ENCODE results near the gene PODNL1. TPM values are rescaled to one million over a fixed set of nuclear protein-coding genes. Genes with fewer than 3 reads are reported as not detected.
A peak's percentile ranks its signal among the peaks of the same experiment; 100 is the strongest.

Gene PODNL1
- total and polyA plus RNA-seq, 2 of the 13 experiments (the other 11 are each of a cell fraction or from before 2014, with no cell fraction given) = 0.18 TPM; not detected in 1

GRCh38 chr19:13905634-13906520 is 32.3 kb downstream of the PODNL1 start, which contains the start of the genes BRME1 and CC2D1A (continued):
- TF ChIP-seq ZNF256 (CRISPR knock-in tag; conservative IDR thresholded peaks at IDR 0.05) = no peak; the same call in 1 of the 2 replicates
- no peak for TF ChIP-seq ZNF720 (CRISPR knock-in tag; IDR thresholded peaks at IDR 0.05)
- no peak for TF ChIP-seq ZNF550 (CRISPR knock-in tag; IDR thresholded peaks at IDR 0.05; ENCODE audit: borderline replicate concordance)
- no peak for TF ChIP-seq ZBTB46 (CRISPR knock-in tag; IDR thresholded peaks at IDR 0.05; ENCODE audit: borderline replicate concordance)
- peak; percentile 47; the same call in 1 of the 2 replicates for TF ChIP-seq PITX1 (CRISPR knock-in tag; IDR thresholded peaks at IDR 0.05)
- no peak for TF ChIP-seq NPAS2 (CRISPR knock-in tag; IDR thresholded peaks at IDR 0.05; ENCODE audit: borderline replicate concordance)
- TF ChIP-seq IKZF5 (CRISPR knock-in tag; IDR thresholded peaks at IDR 0.05) = peak; percentile 64
- TF ChIP-seq RBAK (CRISPR knock-in tag; IDR thresholded peaks at IDR 0.05) = no peak
- peak; percentile 59; the same call in 1 of the 2 replicates for TF ChIP-seq SOX5 (CRISPR knock-in tag; IDR thresholded peaks at IDR 0.05; ENCODE audit: borderline replicate concordance)
- peak; percentile 75 for TF ChIP-seq CHD2 (IDR thresholded peaks at IDR 0.05; ENCODE audit: low read depth, low read length)
- TF ChIP-seq ZBTB10 (CRISPR knock-in tag; IDR thresholded peaks at IDR 0.05; ENCODE audit: borderline replicate concordance) = peak; percentile 61; the same call in 1 of the 2 replicates
- peak; percentile 96; the same call in 1 of the 2 replicates for TF ChIP-seq ZFP41 (CRISPR knock-in tag; IDR thresholded peaks at IDR 0.05; ENCODE audit: borderline replicate concordance)
- peak; percentile 75; the same call in 1 of the 2 replicates for TF ChIP-seq REPIN1 (CRISPR knock-in tag; IDR thresholded peaks at IDR 0.05; ENCODE audit: borderline replicate concordance, low read depth)
- peak; percentile 87 for TF ChIP-seq MTERF4 (CRISPR knock-in tag; IDR thresholded peaks at IDR 0.05)
- TF ChIP-seq NCOA5 (CRISPR knock-in tag; IDR thresholded peaks at IDR 0.05) = no peak
- no peak for TF ChIP-seq SOX13 (IDR thresholded peaks at IDR 0.05)
- peak in 1 of 2 experiments; percentile 44; a peak in 1 of 4 replicates for TF ChIP-seq SOX13 (CRISPR knock-in tag; conservative IDR thresholded peaks at IDR 0.05 in 1 of 2, IDR thresholded peaks at IDR 0.05 in 1 of 2)
- no peak for TF ChIP-seq EP300 (IDR thresholded peaks at IDR 0.05; ENCODE audit: low read depth in 2 of 2, low read length in 2 of 2)
- TF ChIP-seq EP300 (CRISPR knock-in tag; IDR thresholded peaks at IDR 0.05; ENCODE audit: borderline replicate concordance) = no peak
- no peak for TF ChIP-seq MAZ (IDR thresholded peaks at IDR 0.05; ENCODE audit: borderline replicate concordance, low read depth, low read length)
- peak; percentile 96 for TF ChIP-seq MAZ (CRISPR knock-in tag; IDR thresholded peaks at IDR 0.05; ENCODE audit: low read depth)
- peak; percentile 70; the same call in 1 of the 2 replicates for TF ChIP-seq MIXL1 (CRISPR knock-in tag; IDR thresholded peaks at IDR 0.05)
- peak; percentile 36 for TF ChIP-seq AGO2 (optimal IDR thresholded peaks at IDR 0.05; ENCODE audit: low read depth, low read length)
